IPS DF 6.9 (cell line): ENCODE measurements around the gene KSR1.

Experiments used
- DNase-seq: peaks from one replicate; pipeline ENCODE4 v3.0.0-alpha.2; 2013; ENCODE audit warnings: low read depth, low spot score
- H3K27ac ChIP-seq: one replicate; pipeline ENCODE4 v1.5.1; 2013; ENCODE audit warnings: low read length, control low read depth
- H3K27me3 ChIP-seq: 2 replicates; pipeline ENCODE4 v1.6.1; 2013; ENCODE audit warnings: mild to moderate bottlenecking, low read length; ENCODE audit not compliant: control insufficient read depth, insufficient read depth
- H3K36me3 ChIP-seq: 2 replicates; pipeline ENCODE4 v1.6.1; 2013; ENCODE audit warnings: low read length; ENCODE audit not compliant: control insufficient read depth, insufficient read depth
- H3K4me1 ChIP-seq: 2 replicates; pipeline ENCODE4 v1.6.1; 2013; ENCODE audit warnings: low read length; ENCODE audit not compliant: control insufficient read depth, insufficient read depth
- H3K4me3 ChIP-seq: 2 replicates; pipeline ENCODE4 v1.5.1; 2013; ENCODE audit warnings: mild to moderate bottlenecking, low read length
- H3K9me3 ChIP-seq: 2 replicates; pipeline ENCODE4 v1.6.1; 2013; ENCODE audit warnings: low read length, inconsistent platforms; ENCODE audit not compliant: control insufficient read depth, insufficient read depth
- WGBS: extraction: QIAGEN DNeasy Blood & Tissue Kit; methylation state at CpG from one replicate; pipeline ENCODE4 v1.1.7; 2013; ENCODE audit warnings: mixed read lengths, missing lambda C conversion rate; ENCODE audit not compliant: insufficient read length, insufficient coverage; 5-methylcytosine and 5-hydroxymethylcytosine counted together

KSR1 gene

GRCh38 chr17:27525316-27525715 lies 69.1 kb downstream of the KSR1 start:
- H3K36me3 ChIP-seq: no peaks in the 10 kb centered on the region
- no peaks in the 10 kb centered on the region for H3K9me3 ChIP-seq
- no CpG with 5 or more reads among the region's 2 CpGs for WGBS
- no peak overlapping the region for H3K4me3 ChIP-seq
- H3K27me3 ChIP-seq: no peaks in the 10 kb centered on the region
- no peak for DNase-seq
- H3K4me1 ChIP-seq: peaks cover 7% of the 10 kb centered on the region
- no peak overlapping the region for H3K27ac ChIP-seq

- Histone ChIP-seq H3K27ac (no peak overlapping the region), H3K9me3 (no peaks in the 10 kb centered on the region), H3K4me1 (peaks cover 8% of the 10 kb centered on the region), H3K4me3 (no peak overlapping the region), H3K27me3 (no peaks in the 10 kb centered on the region), H3K36me3 (no peaks in the 10 kb centered on the region)
- DNase-seq: no peak
- WGBS: no CpG with 5 or more reads among the region's 6 CpGs
Measured at GRCh38 chr17:27525836-27526603, 69.8 kb downstream of the KSR1 start.

- Histone ChIP-seq H3K9me3 (no peaks in the 10 kb centered on the region), H3K4me1 (peaks cover 13% of the 10 kb centered on the region), H3K36me3 (no peaks in the 10 kb centered on the region), H3K27ac (no peak overlapping the region), H3K4me3 (no peak overlapping the region), H3K27me3 (no peaks in the 10 kb centered on the region)
- WGBS: no CpG with 5 or more reads among the region's 9 CpGs
- DNase-seq: no peak
Measured at GRCh38 chr17:27526604-27527002, 70.4 kb downstream of the KSR1 start.

GRCh38 chr17:27529230-27529796 lies 73.1 kb downstream of the KSR1 start:
- no peak overlapping the region for H3K4me3 ChIP-seq

GRCh38 chr17:27530764-27531391 lies 74.6 kb downstream of the KSR1 start:
- H3K4me3 ChIP-seq: no peak overlapping the region
- no peak overlapping the region for H3K27ac ChIP-seq
- no peaks in the 10 kb centered on the region for H3K36me3 ChIP-seq
- H3K27me3 ChIP-seq: no peaks in the 10 kb centered on the region
- H3K4me1 ChIP-seq: peaks cover 14% of the 10 kb centered on the region
- WGBS: no CpG with 5 or more reads among the region's 12 CpGs
- DNase-seq: no peak
- no peaks in the 10 kb centered on the region for H3K9me3 ChIP-seq

More at GRCh38 chr17:27529230-27529796, 73.1 kb downstream of the KSR1 start:
- Histone ChIP-seq H3K9me3 (no peaks in the 10 kb centered on the region), H3K4me1 (peaks cover 14% of the 10 kb centered on the region), H3K36me3 (no peaks in the 10 kb centered on the region), H3K27ac (no peak overlapping the region), H3K27me3 (no peaks in the 10 kb centered on the region)
- no CpG with 5 or more reads among the region's 7 CpGs for WGBS
- DNase-seq: no peak

GRCh38 chr17:27531469-27531961 lies 75.3 kb downstream of the KSR1 start:
- no peak for DNase-seq
- H3K27me3 ChIP-seq: no peaks in the 10 kb centered on the region
- no peaks in the 10 kb centered on the region for H3K36me3 ChIP-seq
- peaks cover 14% of the 10 kb centered on the region for H3K4me1 ChIP-seq
- no CpG with 5 or more reads among the region's 6 CpGs for WGBS
- H3K4me3 ChIP-seq: no peak overlapping the region
- H3K9me3 ChIP-seq: no peaks in the 10 kb centered on the region
- H3K27ac ChIP-seq: no peak overlapping the region

- no peaks in the 10 kb centered on the region for H3K27me3 ChIP-seq
- WGBS: no CpG with 5 or more reads among the region's 23 CpGs
- no peak for DNase-seq
- H3K36me3 ChIP-seq: no peaks in the 10 kb centered on the region
- H3K9me3 ChIP-seq: no peaks in the 10 kb centered on the region
- H3K4me3 ChIP-seq: no peak overlapping the region
- H3K4me1 ChIP-seq: peaks cover 12% of the 10 kb centered on the region
- no peak overlapping the region for H3K27ac ChIP-seq
Measured at GRCh38 chr17:27532269-27533263, 76.3 kb downstream of the KSR1 start.

- Histone ChIP-seq H3K4me3 (no peak overlapping the region), H3K9me3 (no peaks in the 10 kb centered on the region), H3K4me1 (peaks cover 12% of the 10 kb centered on the region), H3K27me3 (no peaks in the 10 kb centered on the region), H3K36me3 (no peaks in the 10 kb centered on the region), H3K27ac (no peak overlapping the region)
- DNase-seq: no peak
- WGBS: no CpG with 5 or more reads among the region's 14 CpGs
Measured at GRCh38 chr17:27533874-27534815, 77.9 kb downstream of the KSR1 start.

- no peak for DNase-seq
- Histone ChIP-seq H3K9me3 (no peaks in the 10 kb centered on the region), H3K4me1 (peaks cover 10% of the 10 kb centered on the region), H3K27ac (no peak overlapping the region), H3K4me3 (no peak overlapping the region), H3K36me3 (no peaks in the 10 kb centered on the region), H3K27me3 (no peaks in the 10 kb centered on the region)
- no CpG with 5 or more reads among the region's 12 CpGs for WGBS
Measured at GRCh38 chr17:27535178-27535928, 79.1 kb downstream of the KSR1 start.
